A673 (cell line): Measurements from ENCODE around the gene BEGAIN. TPM values are rescaled to one million over a fixed set of nuclear protein-coding genes. Genes with fewer than 3 reads are reported as not detected.

Experiments
- BruUV-seq: library from RNA; stranded (reverse); fragments of 400-500 nt; replicated peaks from 2 replicates; lab custom pipeline; 2021; lab: Mats Ljungman, UMichigan
- CTCF ChIA-PET: fragments of 300-600 bp; sonication (Branson Sonifier 250); formaldehyde crosslinking; loops from one replicate; lab custom pipeline; 2022; ENCODE audit warnings: antibody characterized with exemption; lab: Charles Lee
- POLR2A ChIA-PET: fragments of 300-600 bp; sonication (Branson Sonifier 250); formaldehyde crosslinking; loops from one replicate; lab custom pipeline; 2022; ENCODE audit warnings: antibody characterized with exemption; ENCODE audit not compliant: low non-redundant PET; lab: Charles Lee
- DNase-seq: peaks from one replicate; pipeline ENCODE4 v3.0.0-alpha.2; 2015; ENCODE audit warnings: low spot score
- H3K27ac ChIP-seq: fragments of 200-600 bp; sonication (generic); 2 replicates; pipeline ENCODE4 v1.5.1; 2016; ENCODE audit warnings: mixed run types, low read depth, mild to moderate bottlenecking, mixed read lengths, antibody characterized with exemption, low read length; ENCODE audit not compliant: poor library complexity, severe bottlenecking
- H3K27me3 ChIP-seq: fragments of 200-600 bp; sonication (generic); replicated peaks from 2 replicates; pipeline ENCODE4 v1.6.1; 2017; ENCODE audit warnings: mixed run types, low read depth, mild to moderate bottlenecking, mixed read lengths, antibody characterized with exemption, low read length; ENCODE audit not compliant: insufficient read depth, poor library complexity
- H3K36me3 ChIP-seq: fragments of 200-600 bp; sonication (generic); 2 replicates; pipeline ENCODE4 v1.6.1; 2016; ENCODE audit warnings: mixed run types, mild to moderate bottlenecking, mixed read lengths, antibody characterized with exemption, low read length; ENCODE audit not compliant: insufficient read depth, poor library complexity, severe bottlenecking
- H3K4me1 ChIP-seq: fragments of 200-600 bp; sonication (generic); 2 replicates; pipeline ENCODE4 v1.6.1; 2017; ENCODE audit warnings: mixed run types, mild to moderate bottlenecking, mixed read lengths, antibody characterized with exemption, low read length; ENCODE audit not compliant: insufficient read depth, poor library complexity, severe bottlenecking
- H3K4me3 ChIP-seq: fragments of 200-600 bp; sonication (generic); 2 replicates; pipeline ENCODE4 v1.5.1; 2016; ENCODE audit warnings: low read depth, mixed run types, mild to moderate bottlenecking, mixed read lengths, low read length; ENCODE audit not compliant: poor library complexity, severe bottlenecking
- H3K9me3 ChIP-seq: fragments of 200-600 bp; sonication (generic); 2 replicates; pipeline ENCODE4 v1.6.1; 2016; ENCODE audit warnings: mixed run types, low read depth, mild to moderate bottlenecking, mixed read lengths, antibody characterized with exemption, low read length; ENCODE audit not compliant: poor library complexity, severe bottlenecking
- EZH2 ChIP-seq: fragments of 200-600 bp; sonication (generic); IDR thresholded peaks from 2 replicates; pipeline ENCODE4 v1.6.1; 2017; ENCODE audit warnings: borderline replicate concordance, low read depth, mild to moderate bottlenecking, mixed read lengths, antibody characterized with exemption, low read length; ENCODE audit not compliant: poor library complexity, severe bottlenecking
- intact Hi-C: fragments of 100-400 bp; cut with micrococcal nuclease; formaldehyde crosslinking; loops from one replicate; pipeline ENCODE4 v1.10.0; 2022; ENCODE audit not compliant: unreplicated experiment
- total RNA-seq: library from RNA; stranded (reverse); gene quantifications from 2 replicates; pipeline ENCODE4 v1.2.3, GENCODE V29; 2021
- TF ChIP-seq, protein P1 (sequence below): fragments of 300-800, 200-600 bp; sonication (generic); conservative IDR thresholded peaks from 2 replicates; pipeline ENCODE4 v1.5.1; 2017; ENCODE audit warnings: low read depth, mild to moderate bottlenecking, antibody characterized with exemption, low read length, moderate library complexity, mixed read lengths

The BEGAIN gene
- total RNA-seq, 1 experiment from 2014 or later = 0.84 TPM

DNA sequence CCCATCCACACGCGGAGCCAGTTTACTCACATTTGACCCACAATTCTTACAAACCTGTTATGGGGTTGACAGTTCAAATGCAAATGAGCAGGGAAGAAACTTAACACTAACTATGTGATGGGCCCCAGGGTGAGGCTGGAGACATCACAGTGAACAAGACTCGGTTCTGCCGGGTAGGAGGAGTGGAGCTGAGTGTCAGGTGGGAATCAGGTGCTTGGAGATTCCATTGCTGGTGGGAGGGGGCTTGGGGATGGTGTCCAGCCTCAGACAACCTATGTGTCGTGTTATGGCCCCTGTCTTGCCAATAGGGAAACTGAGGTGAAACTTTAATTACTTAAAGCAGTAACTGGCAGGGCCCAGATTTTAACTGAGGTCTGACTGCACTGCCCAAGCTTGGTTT, 41.9 kb downstream of the BEGAIN start:
- Histone ChIP-seq H3K27ac (no peak overlapping the region), H3K36me3 (no peaks in the 10 kb centered on the region), H3K27me3 (no peaks in the 10 kb centered on the region), H3K9me3 (no peaks in the 10 kb centered on the region), H3K4me1 (peaks cover 6% of the 10 kb centered on the region), H3K4me3 (no peak overlapping the region)
- ChIA-PET CTCF (no interaction called here), POLR2A (no interaction called here)
- intact Hi-C loops = no loop called here
- no peak for DNase-seq
- TF ChIP-seq EZH2 = no peak
- TF ChIP-seq, protein P1, sequence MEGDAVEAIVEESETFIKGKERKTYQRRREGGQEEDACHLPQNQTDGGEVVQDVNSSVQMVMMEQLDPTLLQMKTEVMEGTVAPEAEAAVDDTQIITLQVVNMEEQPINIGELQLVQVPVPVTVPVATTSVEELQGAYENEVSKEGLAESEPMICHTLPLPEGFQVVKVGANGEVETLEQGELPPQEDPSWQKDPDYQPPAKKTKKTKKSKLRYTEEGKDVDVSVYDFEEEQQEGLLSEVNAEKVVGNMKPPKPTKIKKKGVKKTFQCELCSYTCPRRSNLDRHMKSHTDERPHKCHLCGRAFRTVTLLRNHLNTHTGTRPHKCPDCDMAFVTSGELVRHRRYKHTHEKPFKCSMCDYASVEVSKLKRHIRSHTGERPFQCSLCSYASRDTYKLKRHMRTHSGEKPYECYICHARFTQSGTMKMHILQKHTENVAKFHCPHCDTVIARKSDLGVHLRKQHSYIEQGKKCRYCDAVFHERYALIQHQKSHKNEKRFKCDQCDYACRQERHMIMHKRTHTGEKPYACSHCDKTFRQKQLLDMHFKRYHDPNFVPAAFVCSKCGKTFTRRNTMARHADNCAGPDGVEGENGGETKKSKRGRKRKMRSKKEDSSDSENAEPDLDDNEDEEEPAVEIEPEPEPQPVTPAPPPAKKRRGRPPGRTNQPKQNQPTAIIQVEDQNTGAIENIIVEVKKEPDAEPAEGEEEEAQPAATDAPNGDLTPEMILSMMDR = no peak
- no TSS peak for BruUV-seq

DNA sequence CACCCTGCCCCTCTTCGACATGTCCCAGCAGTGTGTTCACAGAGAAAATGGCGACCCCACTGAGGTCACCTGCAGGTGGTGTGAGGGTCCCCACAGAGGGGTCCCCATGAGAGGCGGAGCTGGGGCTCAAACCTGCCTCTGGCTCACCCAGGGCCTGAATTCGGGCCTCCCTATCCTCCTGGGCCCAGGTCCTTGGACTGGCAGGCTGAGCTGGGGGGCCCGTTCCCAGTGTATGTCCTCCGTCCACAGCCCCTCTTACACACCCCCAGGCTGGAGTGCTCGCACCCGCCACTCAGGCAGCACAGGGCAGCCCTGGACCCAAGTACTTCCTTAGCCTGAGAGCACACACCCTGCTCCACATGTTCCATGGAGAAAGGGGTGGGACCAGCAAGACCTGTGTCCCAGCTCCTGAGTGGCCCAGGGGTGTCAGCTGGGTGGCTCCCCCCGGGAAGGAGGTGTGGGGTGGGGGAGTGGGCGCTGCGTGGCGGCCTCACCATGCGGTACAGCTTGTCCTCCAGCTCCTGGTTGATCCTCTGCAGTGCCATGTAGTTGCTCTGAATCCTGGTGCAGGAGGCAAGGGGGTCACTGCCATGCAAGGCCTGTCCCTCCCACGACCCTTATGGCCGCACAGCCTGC, 42.6 kb downstream of the BEGAIN start:
- H3K9me3 ChIP-seq = no peaks in the 10 kb centered on the region
- peaks cover 6% of the 10 kb centered on the region for H3K4me1 ChIP-seq
- BruUV-seq = no TSS peak
- POLR2A ChIA-PET = no interaction called here
- CTCF ChIA-PET = no interaction called here
- no peak for DNase-seq
- TF ChIP-seq, protein P1 = no peak
- TF ChIP-seq EZH2 = no peak
- H3K27ac ChIP-seq = no peak overlapping the region
- H3K27me3 ChIP-seq = no peaks in the 10 kb centered on the region
- no peaks in the 10 kb centered on the region for H3K36me3 ChIP-seq
- no peak overlapping the region for H3K4me3 ChIP-seq
- intact Hi-C loops = no loop called here

DNA sequence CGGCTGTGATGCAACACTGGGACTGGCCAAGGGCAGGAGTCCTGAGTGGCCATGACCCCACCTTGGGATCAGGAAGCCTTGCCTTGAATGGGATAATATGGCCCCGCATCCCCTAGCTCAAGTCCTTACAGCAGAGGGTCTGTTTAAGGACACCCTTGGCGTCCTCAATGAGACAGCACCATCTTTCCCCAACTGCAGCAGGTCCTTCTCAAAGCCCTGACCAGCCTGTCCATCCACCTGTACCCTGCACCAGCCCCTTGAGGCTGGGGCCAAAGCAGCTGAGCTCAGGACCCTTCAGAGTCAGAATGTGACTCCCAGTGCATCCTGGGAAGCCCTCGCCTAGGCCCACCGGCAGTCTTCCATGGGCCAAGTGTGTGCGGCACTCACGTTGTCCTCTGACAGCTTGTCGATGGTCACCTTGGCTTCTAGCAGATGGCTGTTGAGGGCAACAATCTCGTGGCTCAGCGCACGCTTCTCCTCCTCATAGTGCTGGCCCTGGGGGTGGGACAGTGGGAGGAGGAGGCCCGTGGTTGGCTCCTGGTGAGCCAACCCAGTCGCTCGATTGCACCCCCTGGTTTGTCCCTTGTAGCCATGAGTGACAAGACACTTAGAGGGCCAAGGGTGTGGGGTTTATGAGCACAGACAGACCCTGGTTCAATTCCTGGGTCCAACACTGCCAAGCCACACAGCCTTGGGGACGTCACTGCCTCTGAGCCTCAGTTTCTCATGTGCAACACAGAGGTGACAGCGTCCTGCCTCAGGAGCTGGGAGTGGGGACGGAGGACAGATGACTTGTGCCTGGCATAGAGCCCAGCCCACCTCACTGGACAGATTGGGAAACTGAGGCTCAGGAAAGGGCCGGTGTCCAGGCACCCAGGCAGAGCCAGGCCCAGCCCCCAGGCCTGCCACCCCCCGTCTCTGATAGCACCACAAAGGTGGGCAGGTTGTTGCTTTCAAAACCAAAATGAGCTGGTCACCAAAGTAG, 43.5 kb downstream of the BEGAIN start:
- no peak for DNase-seq
- Histone ChIP-seq H3K36me3 (no peaks in the 10 kb centered on the region), H3K27ac (no peak overlapping the region), H3K9me3 (no peaks in the 10 kb centered on the region), H3K4me1 (peaks cover 6% of the 10 kb centered on the region), H3K4me3 (no peak overlapping the region), H3K27me3 (no peaks in the 10 kb centered on the region)
- BruUV-seq = no TSS peak
- POLR2A ChIA-PET = no interaction called here
- intact Hi-C loops = no loop called here
- CTCF ChIA-PET = no interaction called here
- no peak for TF ChIP-seq EZH2
- TF ChIP-seq, protein P1 = no peak
